HG02763 (cell line): ENCODE data around the gene TRIM74.
"Not testable (repeated sequence)": the region's sequence is repeated elsewhere in the genome, so short reads cannot be mapped to it uniquely, and the experiment has no call there.

Experiments
- ATAC-seq: cut with Tn5 transposase; IDR thresholded peaks from one replicate; pipeline ENCODE4 v1.9.1; 2021; ENCODE audit warnings: mild to moderate bottlenecking, moderate library complexity; ENCODE audit not compliant: unreplicated experiment

TRIM74 gene

GRCh38 chr7:72913750-72914149 is 55.5 kb downstream of the TRIM74 start:
- ATAC-seq: not testable (repeated sequence)

- not testable (repeated sequence) for ATAC-seq
Observed at GRCh38 chr7:72911395-72911794, 57.9 kb downstream of the TRIM74 start.
